Measurements from ENCODE around the gene GPC3.

Gene GPC3

DNA sequence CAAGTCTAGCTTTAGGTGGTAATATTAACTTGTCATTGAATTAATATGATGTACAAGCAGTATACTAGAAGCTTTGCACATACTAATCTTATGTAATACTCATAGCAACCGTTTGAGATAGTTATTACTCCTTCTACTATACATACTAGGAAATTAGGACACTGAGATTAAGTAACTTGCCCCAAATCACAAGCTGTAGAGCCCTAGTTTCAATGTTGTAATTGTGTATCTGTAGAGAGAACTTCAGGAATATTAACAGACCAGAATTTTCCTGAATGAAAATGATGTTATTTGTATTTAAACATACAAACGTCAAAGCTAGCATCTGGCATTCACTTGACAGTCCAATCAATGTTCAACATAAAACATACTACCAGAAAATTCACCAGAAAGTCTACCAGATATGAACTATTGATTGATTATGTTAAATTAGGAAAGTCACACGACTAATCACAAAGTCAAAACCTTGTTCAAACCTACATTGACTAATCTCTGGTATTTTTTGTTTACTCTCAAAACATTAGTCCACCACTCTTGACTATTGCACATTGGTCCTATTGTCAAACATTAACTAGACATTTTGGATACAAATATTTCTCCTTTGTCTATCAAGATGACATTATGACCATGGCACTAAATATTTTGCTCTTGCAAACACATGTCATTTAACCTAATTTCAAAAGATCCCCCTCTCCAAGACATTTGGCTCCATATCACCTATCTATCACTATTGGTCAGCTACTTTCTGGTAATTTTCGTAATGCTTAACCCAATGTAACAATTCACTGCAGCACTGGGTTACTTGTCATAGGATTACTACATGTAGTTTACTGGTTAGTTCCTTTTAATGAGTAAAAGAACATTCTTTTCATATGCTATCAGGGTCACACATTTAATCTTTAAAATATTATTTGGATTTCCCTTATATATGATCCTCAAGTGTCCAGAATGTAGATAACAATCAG, 100.7 kb downstream of the GPC3 start:
- DNase-seq (ENCODE audit: low read depth) = no peak

GRCh38 chrX:133881893-133882292, 103.5 kb downstream of the GPC3 start:
- no peak for DNase-seq (ENCODE audit: low read depth)

GRCh38 chrX:133881007-133881406, 104.4 kb downstream of the GPC3 start:
- DNase-seq (ENCODE audit: low read depth) = no peak

DNA sequence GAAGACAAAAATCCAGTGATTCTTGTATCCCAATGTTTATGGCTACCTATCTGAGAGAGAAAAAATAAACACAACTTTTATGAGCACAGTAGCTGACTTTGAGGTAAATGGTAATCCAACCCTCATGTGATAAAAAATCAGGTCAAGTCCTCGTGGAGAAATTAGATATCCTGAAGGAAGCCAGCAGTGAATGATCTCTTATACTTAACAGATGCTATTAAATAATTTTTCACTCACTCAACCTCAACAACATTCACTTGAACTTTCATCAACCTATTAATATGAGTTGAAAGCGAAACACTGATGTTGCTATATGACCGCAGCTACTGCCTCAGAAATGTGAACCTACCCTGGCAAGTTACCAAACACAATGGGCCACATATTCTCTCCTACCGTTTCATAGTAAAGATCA, 105.4 kb downstream of the GPC3 start:
- no peak for DNase-seq (ENCODE audit: low read depth)

DNA sequence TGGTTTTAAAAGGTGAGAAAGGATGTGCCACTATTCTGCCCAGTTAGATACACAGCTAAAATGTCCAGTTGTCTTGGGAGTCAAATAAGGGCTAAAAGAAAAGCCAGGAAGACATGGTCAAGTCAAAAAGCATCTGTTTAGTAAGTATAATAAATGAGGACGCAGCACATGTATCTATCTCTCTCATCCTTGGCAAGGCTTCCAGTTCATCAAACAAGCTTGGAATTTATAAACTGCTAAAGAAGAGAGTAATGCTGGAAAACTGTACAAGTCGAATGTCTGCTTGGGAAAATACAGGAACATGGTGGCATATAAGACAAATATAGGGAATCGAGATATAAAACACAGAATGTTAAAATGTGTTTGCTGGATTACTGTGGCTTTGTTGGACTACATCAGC, 106.7 kb downstream of the GPC3 start:
- no peak for DNase-seq (ENCODE audit: low read depth)

GRCh38 chrX:133876646-133877045, 108.7 kb downstream of the GPC3 start:
- no peak for DNase-seq (ENCODE audit: low read depth)

GRCh38 chrX:133869270-133869669, 116.1 kb downstream of the GPC3 start:
- DNase-seq (ENCODE audit: low read depth) = no peak

DNA sequence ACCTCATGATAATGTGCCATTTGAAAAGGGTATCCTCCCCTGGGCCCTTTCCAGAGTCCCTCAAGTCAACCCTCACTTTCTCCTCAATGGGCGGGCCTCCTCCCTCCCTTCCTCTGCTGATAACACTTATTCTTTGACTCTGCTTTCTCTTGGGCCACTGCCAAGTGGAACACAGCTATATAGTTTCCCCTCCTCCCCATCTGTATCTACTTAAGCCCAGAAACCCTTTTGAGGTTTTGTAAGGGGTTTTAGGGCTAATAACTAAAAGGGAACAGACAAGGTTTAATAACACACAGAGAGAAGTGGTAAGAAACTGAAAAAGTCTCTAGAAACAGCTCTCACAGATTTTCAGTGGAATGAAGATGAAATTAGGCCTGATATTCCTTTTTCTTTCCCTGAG, 116.7 kb downstream of the GPC3 start:
- no peak for DNase-seq (ENCODE audit: low read depth)

- no peak for DNase-seq (ENCODE audit: low read depth)
Observed at GRCh38 chrX:133868250-133868649, 117.1 kb downstream of the GPC3 start.

- no peak for DNase-seq (ENCODE audit: low read depth)
Observed at GRCh38 chrX:133865761-133866471, 119.5 kb downstream of the GPC3 start.

- DNase-seq (ENCODE audit: low read depth) = no peak
Observed at GRCh38 chrX:133864236-133864635, 121.2 kb downstream of the GPC3 start.

DNA sequence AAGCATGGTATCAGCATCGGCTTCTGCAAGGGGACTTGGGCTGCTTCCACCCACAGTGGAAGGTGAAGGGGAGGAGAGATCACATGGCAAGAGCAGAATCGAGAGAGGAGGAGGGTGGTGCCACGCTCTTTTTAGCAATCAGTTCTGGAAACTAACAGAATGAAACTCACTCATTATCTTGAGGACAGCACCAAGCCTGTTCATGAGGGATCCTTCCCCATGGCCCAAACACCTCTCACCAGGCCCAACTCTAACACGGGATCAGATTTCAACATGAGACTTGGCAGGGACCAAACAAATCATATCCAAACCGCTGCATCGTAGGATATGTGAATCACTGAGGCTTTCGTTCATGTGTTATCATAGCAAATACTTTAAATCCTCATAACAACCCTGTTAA, 125.5 kb downstream of the GPC3 start:
- DNase-seq (ENCODE audit: low read depth) = no peak

DNA sequence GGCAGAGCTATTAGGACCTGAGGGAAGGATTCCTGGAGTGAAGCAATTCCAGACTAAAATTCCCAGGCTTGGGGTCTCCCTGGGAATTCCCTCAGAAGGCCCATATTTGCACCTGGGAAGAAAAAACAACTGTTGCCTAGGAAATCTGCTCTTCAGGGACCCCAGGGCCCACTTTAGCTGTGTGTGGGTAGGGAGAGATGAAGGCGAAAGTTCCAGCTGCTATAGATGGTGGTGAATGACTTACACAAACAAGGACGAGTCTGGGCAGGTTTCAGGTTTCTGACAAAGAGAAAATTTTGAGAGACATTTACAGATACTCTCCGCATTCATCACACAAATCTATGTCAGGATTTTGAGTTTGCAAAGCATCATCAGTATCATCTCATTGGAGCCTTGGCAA, 126.1 kb downstream of the GPC3 start:
- DNase-seq (ENCODE audit: low read depth) = no peak

DNA sequence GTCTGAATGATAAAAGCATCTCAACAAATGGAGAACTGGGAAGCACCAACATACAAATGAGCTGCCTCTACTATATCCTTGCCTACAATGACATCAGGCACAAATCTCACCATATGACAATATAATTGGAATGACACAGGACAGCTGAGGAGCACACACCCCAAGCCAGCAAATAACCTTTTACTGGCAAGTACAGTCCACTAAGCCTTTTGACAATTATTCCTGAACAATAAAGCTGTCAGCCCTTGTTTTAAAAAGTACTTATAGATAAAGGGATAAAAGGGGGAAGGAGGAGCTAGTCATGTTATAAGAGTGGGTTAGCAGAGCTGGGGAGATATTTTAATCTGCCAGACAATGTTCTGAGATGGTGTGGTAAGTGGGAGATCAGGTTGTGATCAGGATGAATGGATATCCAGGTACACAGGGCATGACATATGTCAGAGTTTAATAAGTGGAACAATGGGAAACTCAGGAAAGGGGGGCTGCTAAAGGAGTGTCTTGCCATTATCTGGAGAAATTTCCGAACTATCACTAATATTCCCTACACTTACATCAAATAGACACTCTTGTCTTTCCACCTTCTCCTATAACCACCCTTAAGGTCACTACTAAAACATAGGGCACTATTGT, 127.6 kb downstream of the GPC3 start:
- DNase-seq (ENCODE audit: low read depth) = no peak

DNA sequence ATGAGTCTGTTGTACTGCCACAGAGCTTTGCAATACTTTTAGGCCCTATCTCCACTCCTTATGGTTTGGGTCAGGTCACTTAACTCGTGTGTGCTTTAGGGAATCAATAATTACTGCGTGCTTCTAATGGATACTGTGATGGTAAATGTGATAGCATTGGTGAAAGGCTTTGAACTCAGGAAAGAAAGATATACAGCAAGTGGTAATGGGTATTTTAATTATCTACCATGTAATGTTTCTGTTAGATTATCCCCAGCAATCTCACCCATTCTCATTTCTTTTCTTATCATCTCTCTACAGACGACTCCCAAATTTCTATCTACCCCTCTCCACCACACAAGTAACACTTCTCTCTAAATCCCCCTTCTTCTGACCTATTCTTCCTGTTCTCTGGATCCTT, 128.6 kb downstream of the GPC3 start:
- no peak for DNase-seq (ENCODE audit: low read depth)

DNA sequence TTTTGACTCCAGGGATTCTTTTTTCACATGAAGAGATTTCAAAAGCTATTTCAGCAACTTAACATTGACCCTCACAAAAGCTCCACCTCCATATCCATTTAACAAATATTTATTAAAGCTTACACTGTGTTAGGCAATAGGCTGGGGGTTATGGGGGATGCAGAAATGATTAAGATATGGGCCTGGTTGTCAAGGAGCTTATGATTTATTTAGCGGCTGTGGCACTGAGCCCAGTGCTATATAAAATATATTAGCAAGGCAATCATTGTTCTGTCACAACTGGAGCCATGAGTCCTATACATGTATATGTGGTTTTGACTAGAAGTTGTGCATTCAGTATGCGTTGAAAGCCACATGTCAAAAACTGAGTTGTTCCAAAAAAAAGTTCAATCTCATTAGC, 131.1 kb downstream of the GPC3 start:
- no peak for DNase-seq (ENCODE audit: low read depth)

- DNase-seq (ENCODE audit: low read depth) = no peak
Observed at GRCh38 chrX:133852837-133853356, 132.5 kb downstream of the GPC3 start.

GRCh38 chrX:133852401-133852800, 133.0 kb downstream of the GPC3 start:
- DNase-seq (ENCODE audit: low read depth) = no peak

DNA sequence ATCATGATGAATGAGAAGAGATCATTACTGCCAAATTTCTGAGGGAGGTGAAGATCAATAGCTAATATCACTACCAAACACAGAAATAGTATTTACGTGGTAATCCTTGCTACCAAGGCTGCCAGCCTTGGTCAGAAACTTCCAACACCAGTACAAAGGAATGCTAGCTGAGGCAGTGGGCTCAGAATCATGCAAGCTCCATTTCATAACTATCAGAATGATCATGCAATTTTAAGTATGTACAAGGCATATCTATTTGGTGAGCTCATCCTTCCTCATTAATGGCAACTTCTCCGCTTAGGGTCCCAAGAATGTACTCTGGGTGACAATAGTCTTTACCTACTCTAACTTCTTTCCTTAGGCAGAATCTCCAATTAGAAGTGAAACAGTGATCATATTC, 135.0 kb downstream of the GPC3 start:
- no peak for DNase-seq (ENCODE audit: low read depth)

- no peak for DNase-seq (ENCODE audit: low read depth)
Observed at GRCh38 chrX:133849676-133850075, 135.7 kb downstream of the GPC3 start.

- DNase-seq (ENCODE audit: low read depth) = no peak
Observed at GRCh38 chrX:133847340-133847994, 137.9 kb downstream of the GPC3 start.

DNA sequence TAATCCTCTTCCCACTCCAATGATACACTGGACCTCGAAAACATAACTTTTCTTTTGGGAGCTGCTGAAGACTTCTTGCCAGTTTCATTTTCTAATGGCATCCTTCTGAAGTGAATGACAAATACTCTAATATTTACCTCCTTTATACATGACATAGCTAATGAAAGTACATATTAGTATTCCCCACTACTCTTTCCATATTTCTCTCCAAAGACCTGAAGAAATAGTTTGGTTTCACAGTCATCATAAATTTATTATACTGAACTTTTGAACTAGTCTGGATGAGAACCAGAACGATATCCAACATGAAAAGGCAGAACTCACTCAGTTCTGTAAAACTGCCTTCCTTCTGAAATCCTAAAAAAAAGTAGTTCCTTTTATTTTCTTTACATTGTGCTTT, 139.1 kb downstream of the GPC3 start:
- no peak for DNase-seq (ENCODE audit: low read depth)
